Measurements from ENCODE around the gene FBP2. TPM values are rescaled to one million over a fixed set of nuclear protein-coding genes. Genes with fewer than 3 reads are reported as not detected.

The FBP2 gene
- total RNA-seq, 2 experiments from 2014 or later = not detected

DNA sequence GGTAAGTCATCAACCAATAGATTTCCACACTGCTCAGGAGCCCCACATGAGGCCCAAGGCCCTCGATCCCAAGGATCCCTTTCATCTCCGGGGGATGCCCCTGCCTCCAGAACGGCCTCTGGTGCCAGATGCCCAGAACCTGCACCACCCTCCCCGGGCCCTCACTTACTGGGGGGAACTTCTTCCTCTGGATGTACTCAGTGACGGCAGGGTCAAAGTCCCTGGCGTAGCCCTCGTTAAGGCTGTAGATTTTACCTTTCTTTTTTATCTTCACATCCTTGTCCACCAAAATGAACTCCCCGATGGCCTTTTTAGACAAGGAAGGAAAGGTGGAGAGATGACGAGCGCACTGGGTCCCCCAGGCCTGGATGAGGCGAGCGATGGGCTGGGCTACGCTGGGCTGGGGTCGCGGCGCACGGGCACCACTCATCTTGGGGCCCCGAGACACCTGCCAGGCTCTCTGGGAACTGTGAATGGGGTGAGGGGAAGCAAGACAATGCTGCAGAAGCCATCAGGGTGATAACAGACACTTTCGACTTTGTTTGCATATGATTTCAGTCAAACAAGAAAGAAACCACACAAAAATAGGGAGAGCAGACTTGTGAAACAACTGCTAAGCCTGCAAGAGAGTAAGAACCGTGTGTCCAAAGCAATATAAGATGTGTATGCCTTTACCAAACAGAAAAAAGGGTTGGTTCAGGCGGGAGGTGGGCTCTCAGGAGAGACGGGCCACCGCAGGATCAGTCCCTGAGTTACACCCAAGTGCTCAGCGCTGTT is 13.2 kb upstream of the FBP2 start:
- ChIA-PET POLR2A (interaction anchor here (0.7 to 1.6 kb wide), 4 partner anchors 9 to 93 kb away, joined by 3 to 6 read pairs (median 3); no protein-coding TSS in a partner anchor), CTCF (ENCODE audit: unreplicated experiment) (interaction anchor here (1.3 kb wide), 1 partner anchor 52 kb away, joined by 4 read pairs; the partner anchor contains the start of gene PCAT7)
- Histone ChIP-seq H3K4me2 (ENCODE audit: low read length) (peak overlapping the region; percentile 81), H3K36me3 (ENCODE audit: insufficient read depth, low read length) (peaks cover 5% of the 10 kb centered on the region; the same call in 1 of the 2 replicates), H3K27ac (ENCODE audit: low read depth, low read length, poor library complexity, severe bottlenecking) (peak overlapping the region; percentile 93), H2AFZ (ENCODE audit: low read length) (peak overlapping the region; percentile 58; the same call in 1 of the 2 replicates), H4K20me1 (ENCODE audit: insufficient read depth, low read length) (no peaks in the 10 kb centered on the region), H3K4me1 (ENCODE audit: insufficient read depth, low read length, poor library complexity, severe bottlenecking) (peaks cover 79% of the 10 kb centered on the region), H3K9me3 (ENCODE audit: low read length) (no peaks in the 10 kb centered on the region), H3K9me2 (ENCODE audit: insufficient read depth, low read length) (no peaks in the 10 kb centered on the region), H3K79me2 (ENCODE audit: insufficient read depth, low read depth, low read length) (peaks cover 21% of the 10 kb centered on the region; the same call in 1 of the 2 replicates), H3K4me3 (ENCODE audit: low read depth, low read length, poor library complexity, severe bottlenecking) (peak overlapping the region; percentile 75)
- intact Hi-C loops (cut with micrococcal nuclease; ENCODE audit: unreplicated experiment) = no loop called here
- TF ChIP-seq EZH2phosphoT487 (IDR thresholded peaks at IDR 0.05; ENCODE audit: borderline replicate concordance, low read depth, low read length) (no peak), CTCF (conservative IDR thresholded peaks at IDR 0.05; ENCODE audit: low read length) (no peak)
- DNase-seq (ENCODE audit: low spot score) = peak; percentile 69
- BruUV-seq (replicated peaks) = TSS peak; percentile 82

DNA sequence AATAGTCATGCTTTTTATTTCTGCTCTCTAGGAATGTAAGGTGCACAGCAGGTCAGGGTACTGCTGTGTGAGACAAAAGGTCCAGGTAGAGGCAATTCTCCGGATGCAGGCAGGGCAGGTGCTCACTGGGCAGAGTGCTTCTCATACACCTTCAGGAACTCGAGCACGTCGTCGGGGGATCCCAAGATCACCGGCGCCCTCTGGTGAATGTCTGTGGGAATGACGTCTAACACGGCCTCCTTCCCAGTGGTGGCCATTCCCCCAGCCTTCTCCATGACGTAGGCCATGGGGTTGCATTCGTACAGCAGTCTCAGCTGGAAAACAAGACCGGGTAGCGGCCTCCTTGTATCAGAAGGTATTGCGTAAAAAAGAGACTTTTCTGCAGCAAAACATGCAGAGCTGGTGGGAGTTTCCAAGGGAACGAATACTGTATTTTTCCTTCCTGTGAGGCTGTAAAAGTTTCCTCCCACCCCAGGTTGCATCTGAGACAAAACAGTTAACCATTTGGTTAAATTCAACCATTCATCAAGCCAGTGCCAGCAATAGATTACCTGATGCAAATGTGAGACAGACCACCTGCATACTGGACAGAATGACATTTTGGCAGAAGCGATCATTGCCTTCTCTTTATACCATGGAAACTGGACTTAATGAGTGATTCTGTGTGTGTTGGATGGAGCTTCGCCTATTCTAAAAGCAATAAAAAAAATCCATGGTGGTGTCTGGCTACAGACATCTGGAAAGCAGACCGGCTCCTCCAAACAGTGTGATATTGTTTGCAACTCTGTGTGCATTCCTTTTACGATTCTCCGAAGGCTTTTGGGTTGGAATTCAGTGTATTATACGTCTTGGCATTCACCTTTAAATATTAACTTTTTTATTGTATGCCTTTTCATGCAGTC is 9.9 kb upstream of the FBP2 start:
- peak; percentile 83 for TF ChIP-seq CTCF (conservative IDR thresholded peaks at IDR 0.05; ENCODE audit: low read length)
- no peak for TF ChIP-seq EZH2phosphoT487 (IDR thresholded peaks at IDR 0.05; ENCODE audit: borderline replicate concordance, low read depth, low read length)
- Histone ChIP-seq H3K79me2 (ENCODE audit: insufficient read depth, low read depth, low read length) (peaks cover 21% of the 10 kb centered on the region; the same call in 1 of the 2 replicates), H3K9me3 (ENCODE audit: low read length) (no peaks in the 10 kb centered on the region), H4K20me1 (ENCODE audit: insufficient read depth, low read length) (no peaks in the 10 kb centered on the region), H3K4me1 (ENCODE audit: insufficient read depth, low read length, poor library complexity, severe bottlenecking) (peaks cover 82% of the 10 kb centered on the region), H3K36me3 (ENCODE audit: insufficient read depth, low read length) (peaks cover 5% of the 10 kb centered on the region; the same call in 1 of the 2 replicates), H3K4me2 (ENCODE audit: low read length) (peak overlapping the region; percentile 81), H2AFZ (ENCODE audit: low read length) (no peak overlapping the region; the same call in 1 of the 2 replicates), H3K9me2 (ENCODE audit: insufficient read depth, low read length) (no peaks in the 10 kb centered on the region), H3K27ac (ENCODE audit: low read depth, low read length, poor library complexity, severe bottlenecking) (peak overlapping the region; percentile 93), H3K4me3 (ENCODE audit: low read depth, low read length, poor library complexity, severe bottlenecking) (peak overlapping the region; percentile 75)
- CTCF ChIA-PET (ENCODE audit: unreplicated experiment) = interaction anchor here (1.0 kb wide), 1 partner anchor 20 kb away, joined by 3 read pairs; no protein-coding TSS in a partner anchor
- intact Hi-C loops (cut with micrococcal nuclease; ENCODE audit: unreplicated experiment) = loop anchor here (1.0 kb wide), 1 partner anchor 49 kb away; no protein-coding TSS in a partner anchor
- POLR2A ChIA-PET = interaction anchor here (1.0 to 1.2 kb wide), 2 partner anchors 17 to 49 kb away, joined by 3 to 6 read pairs; partner anchors contain the start of gene PCAT7
- peak; percentile 84 for DNase-seq (ENCODE audit: low spot score)
- BruUV-seq (replicated peaks) = no TSS peak
